Epidermal melanocyte (primary cell): ENCODE results near the gene GGA1.
"Not testable (repeated sequence)": the region's sequence is repeated elsewhere in the genome, so short reads cannot be mapped to it uniquely, and the experiment has no call there.

ENCODE experiments used
- DNase-seq: peaks from one replicate; pipeline ENCODE4 v3.0.0; 2011; ENCODE audit warnings: low spot score; ENCODE audit not compliant: insufficient read length

The GGA1 gene

GRCh38 chr22:37571258-37571991 lies 37.2 kb upstream of the GGA1 start:
- DNase-seq = no peak

GRCh38 chr22:37571992-37572373 lies 36.7 kb upstream of the GGA1 start:
- no peak for DNase-seq

DNA sequence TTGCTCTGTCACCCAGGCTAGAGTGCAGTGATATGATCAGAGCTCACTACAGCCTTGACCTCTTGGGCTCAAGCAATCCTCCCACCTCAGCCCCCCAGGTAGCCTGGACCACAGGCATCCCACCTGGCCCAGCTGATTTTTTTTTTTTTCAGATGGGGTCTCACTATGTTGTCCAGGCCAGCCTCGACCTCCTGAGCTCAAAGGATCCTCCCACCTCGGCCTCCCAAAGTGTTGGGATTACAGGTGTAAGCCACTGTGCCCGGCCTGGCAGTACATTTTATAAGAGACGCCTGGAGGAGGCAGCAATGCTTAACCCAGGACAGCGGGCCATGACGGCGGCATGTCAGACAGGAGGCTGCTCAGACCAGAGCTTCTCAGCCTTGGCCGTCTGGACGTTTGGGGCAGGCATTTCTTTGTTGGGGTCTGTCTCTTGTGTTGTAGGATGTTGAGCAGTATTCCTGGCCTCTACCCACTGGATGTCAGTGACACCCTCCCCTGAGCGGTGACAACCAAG lies 33.1 kb upstream of the GGA1 start:
- DNase-seq = no peak

DNA sequence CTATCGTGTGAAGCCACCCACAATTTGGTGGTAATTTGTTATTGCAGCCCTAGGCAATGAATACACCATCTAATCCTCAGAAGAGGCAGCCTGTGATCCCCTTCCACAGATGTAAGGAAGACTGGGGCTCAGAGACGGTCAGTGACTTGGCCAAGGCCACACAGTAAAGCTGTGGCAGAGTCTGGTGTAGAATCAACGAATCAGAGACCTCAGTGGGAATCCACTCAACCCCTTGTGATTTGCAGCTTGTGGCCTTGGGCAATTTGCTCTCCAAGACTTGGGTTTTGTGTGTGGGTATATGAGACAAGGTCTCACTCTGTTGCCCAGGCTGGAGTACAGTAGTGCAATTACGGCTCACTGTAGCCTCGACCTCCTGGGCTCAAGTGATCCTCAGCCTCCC lies 30.6 kb upstream of the GGA1 start:
- DNase-seq = no peak

DNA sequence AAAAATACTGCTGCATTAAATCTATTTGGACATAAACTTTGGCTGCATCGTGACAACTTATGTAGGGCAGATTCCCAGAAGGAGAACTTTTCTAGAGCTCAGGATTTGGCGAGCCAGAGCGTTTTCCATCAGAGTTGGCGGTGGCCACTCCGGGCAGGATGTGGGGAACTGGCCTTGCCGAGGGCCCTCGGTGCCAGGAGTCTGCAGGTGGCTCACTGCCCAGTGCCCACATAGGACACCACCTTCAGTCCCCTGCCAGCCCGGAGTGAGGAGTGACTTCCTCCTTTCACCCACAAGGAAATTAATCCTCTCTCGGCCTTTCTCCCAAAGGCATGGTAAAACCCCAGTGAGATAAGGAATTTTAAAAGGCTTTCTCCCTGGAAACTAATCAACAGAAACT lies 27.1 kb upstream of the GGA1 start:
- no peak for DNase-seq

- no peak for DNase-seq
These were observed 26.1 kb upstream of the GGA1 start for GRCh38 chr22:37582526-37582925.

DNA sequence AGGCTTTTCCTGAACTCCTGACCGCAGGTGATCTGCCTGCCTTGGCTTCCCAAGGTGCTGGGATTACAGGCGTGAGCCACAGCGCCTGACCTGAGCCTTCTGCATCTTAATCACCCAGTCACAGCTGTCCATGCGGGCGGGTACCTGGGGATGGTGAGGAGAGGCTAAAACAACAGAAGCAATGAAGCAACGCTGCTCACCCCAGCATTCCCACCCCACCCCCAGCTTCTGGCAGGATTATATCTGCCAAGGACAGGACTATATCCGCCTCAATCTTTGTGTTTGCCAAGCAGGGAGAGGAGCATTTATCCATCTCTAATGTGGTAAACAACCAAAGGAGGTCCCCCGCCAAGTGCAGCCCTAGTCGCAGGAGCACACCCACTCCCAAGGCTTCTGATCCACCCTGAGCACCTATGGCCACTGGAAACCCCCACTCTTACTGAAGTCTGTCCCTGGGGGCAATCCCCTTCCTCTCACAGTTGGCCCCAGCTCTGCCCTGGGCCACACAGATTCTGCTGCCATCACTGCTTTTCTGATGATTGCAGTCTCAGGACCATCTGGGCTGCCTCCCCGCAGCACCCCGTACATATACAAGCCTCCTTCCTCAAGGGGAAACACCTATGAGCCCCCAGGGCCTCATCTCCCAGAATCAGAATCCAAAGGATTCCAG lies 20.0 kb upstream of the GGA1 start:
- no peak for DNase-seq

- no peak for DNase-seq
These were observed 19.0 kb upstream of the GGA1 start for GRCh38 chr22:37589636-37590035.

DNA sequence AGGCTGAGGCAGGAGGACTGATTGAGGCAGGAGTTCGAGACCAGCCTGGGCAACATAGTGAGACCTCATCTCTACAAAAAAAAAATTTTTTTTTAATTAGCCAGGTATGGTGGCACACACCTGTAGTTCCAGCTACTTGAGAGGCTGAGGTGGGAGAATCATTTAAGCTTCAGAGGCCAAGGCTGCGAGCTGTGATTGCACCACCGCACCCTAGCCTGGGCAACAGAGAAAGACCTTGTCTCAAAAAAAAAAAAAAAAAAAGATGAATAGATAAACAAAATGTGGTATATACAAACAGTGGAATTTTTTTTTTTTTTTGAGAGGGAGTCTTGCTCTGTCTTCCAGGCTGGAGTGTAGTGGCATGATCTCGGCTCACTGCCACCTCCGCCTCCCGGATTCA lies 17.6 kb upstream of the GGA1 start:
- DNase-seq = not testable (repeated sequence)

DNA sequence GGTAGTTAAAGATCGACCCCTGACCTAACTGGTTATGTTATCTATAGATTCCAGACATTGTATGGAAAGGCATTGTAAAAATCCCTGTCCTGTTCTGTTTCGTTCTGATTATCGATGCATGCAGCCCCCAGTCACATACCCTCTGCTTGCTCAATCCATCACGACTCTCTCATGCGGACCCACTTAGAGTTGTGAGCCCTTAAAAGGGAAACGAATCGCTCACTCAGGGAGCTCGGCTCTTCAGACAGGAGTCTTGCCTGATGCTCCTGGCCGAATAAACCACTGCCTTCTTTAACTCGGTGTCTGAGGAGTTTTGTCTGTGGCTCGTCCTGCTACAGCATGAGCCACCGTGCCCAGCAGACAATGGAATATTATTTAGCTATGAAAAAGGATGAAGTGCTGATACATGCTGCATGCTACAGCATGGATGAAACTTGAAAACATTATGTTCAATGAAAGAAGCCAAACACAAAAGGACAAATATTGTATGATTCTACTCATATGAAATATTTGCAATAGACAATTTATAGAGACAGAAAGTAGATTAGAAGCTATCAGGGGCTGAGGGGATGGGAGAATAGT lies 16.7 kb upstream of the GGA1 start:
- no peak for DNase-seq

GRCh38 chr22:37594237-37594636 lies 14.4 kb upstream of the GGA1 start:
- DNase-seq = no peak

DNA sequence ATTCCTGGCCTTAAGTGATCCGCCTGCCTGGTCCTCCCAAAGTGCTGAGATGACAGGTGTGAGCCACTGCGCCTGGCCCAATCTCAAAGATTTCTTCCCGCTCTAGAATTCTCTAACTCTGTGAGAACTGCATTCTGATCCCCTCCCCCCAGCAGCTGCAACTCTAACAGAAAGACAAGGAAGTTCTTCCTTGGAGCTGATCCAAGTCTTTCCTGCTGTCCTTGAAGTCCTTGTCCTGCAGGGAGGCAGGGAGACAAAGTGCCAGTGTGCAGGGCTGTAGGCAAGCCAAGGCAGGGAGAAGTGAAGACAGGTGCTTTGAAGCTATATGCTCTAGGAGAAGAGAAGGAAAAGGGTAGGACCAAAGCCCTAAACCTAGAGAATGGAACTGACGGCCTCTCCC lies 9.5 kb upstream of the GGA1 start:
- no peak for DNase-seq

- no peak for DNase-seq
These were observed 7.5 kb upstream of the GGA1 start for GRCh38 chr22:37601203-37601539.

DNA sequence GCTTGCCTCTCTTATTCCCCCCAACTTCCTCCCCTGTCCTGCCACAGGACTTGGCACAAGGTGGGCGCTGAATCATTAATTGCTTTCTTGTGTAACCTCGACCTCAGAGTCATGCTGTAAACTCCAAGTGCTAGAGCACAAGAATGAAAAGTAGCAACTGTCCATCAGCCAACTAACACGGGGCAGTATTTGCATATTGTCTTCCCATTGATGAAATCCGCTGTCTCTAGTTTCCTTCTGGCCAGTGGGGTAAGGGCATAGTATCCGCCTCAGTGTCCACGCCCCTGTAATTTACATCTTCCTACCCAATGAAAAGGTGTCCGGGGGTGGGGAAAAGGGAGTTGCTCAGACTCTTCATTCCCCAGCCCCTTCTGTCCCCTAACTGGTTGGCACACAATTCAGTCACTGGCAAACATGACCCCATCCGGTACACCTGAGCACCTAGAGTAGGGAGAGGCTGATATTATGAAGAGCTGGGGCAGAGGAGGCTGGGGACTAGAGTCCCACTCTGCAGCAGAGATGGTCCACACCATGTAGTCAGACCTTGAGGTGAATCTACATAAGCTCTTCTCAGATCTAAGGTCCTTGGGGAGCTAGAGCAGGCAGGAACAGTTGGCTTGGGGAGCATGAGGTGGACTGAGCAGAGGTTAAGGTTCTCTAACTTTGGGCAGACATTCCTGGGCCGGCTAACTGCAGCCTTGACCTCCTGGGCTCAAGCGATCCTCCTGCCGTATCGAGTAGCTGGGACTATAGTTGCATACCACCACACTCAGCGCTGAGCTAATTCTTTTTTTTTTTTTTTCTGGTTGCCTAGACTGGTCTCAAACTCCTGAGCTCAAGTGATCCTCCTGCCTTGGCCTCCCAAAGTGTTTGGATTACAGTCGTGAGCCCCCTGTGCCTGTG lies 6.8 kb upstream of the GGA1 start:
- DNase-seq = no peak

DNA sequence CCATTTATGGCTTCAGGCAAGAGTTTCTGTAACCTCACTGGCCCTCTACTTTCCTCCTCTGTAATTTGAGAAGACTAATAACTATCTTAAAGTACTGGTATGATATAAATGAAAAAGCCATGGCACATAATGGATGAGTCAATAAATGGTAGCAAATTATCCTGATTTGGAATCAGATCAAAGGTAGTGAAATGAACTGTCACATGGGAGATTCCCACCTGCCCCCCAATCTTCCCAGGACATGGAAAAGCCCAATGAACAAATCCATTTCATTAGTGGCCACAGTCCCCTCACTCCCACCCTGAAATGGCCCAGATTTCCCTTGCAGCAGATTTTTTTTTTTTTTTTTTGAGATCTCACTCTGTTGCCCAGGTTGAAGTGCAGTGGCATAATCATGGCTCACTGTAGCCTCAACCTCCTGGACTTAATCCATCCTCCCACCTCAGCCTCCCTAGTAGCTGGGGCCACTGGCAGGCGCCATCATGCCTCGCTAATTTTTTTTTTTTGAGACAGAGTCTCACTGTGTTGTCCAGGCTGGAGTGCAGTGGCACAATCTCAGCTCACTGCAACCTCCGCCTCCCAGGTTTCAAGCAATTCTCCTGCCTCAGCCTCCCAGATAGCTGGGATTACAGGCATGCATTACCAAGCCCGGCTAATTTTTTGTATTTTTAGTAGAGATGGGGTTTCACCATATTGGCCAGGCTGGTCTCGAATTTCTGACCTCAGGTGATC lies 5.9 kb upstream of the GGA1 start:
- DNase-seq = not testable (repeated sequence)

- no peak for DNase-seq
These were observed 4.6 kb upstream of the GGA1 start for GRCh38 chr22:37604074-37604473.

DNA sequence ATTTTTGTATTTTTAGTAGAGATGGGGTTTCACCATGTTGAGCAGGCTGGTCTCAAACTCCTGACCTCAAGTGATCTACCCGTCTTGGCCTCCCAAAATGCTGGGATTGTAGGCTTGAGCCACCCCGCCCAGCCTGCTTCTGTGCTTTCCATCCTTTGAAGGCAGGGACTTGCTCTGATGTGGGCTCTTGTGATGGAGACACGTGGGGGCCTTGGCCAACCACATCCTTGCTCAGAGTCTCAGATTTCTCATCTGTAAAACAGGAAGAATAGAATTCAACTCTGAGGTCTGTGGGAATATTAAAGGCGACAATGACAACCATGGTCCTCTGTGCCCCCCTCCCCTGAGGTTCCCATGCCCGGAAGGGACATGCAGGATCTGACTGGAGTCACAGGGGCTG lies 3.8 kb upstream of the GGA1 start:
- DNase-seq = no peak

DNA sequence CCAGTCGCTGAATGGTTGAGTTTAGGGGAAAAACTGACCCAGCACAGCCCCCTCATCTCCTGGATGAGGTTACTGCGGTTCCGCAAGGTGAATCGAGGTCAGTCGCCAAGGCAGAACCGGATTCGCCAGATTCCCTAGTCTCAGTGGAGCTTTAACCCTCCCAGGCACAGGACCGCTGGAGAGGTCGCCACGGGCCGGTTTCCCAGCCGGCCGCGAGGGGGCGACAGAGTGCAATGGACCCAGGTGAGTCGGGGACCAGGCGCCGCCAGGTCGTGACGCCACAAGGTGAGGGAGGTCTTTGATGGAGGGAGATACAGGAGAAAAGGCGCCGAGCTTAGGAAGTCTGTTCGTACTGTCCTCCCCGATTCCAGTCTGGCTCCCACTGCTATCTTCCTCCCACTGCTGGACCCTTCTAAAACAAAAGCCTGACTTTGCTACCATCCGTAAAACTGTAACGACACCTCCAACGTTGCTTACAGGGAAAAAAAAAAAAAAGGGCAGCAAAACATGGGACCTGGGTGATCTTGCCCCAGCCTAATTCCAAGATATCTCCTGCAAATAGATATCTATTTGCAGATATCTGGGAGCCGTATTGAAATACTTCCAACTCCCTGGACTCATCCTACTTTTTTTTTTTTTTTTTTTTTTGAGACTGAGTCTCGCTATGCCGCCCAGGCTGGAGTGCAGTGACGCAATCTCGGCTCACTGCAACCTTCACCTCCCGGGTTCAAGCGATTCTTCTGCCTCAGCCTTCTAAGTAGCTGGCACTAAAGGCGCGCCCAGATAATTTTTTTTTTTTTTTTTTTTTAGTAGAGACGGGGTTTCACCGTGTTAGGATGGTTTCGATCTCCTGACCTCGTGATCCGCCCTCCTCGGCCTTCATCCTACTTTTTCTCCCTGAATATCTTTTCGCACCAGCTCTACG lies 1.4 kb upstream of the GGA1 start:
- peak; percentile 61 for DNase-seq

GRCh38 chr22:37607935-37608476 lies 628 bp upstream of the GGA1 start:
- no peak for DNase-seq
